Endodermal cell (in vitro differentiated cells): Measurements from ENCODE around the gene ADRM1. TPM values are rescaled to one million over a fixed set of nuclear protein-coding genes. Genes with fewer than 3 reads are reported as not detected.

Experiments
- DNase-seq: peaks from one replicate; pipeline ENCODE4 v3.0.0-alpha.2; 2017
- H3K27ac ChIP-seq: 2 replicates; pipeline ENCODE4 v1.5.1; 2013; ENCODE audit warnings: mild to moderate bottlenecking, low read depth, low read length, moderate library complexity
- H3K27me3 ChIP-seq: 2 replicates; pipeline ENCODE4 v1.6.1; 2013; ENCODE audit warnings: mild to moderate bottlenecking, low read length, moderate library complexity; ENCODE audit not compliant: insufficient read depth, control insufficient read depth, poor library complexity, severe bottlenecking
- H3K36me3 ChIP-seq: 2 replicates; pipeline ENCODE4 v1.7.0; 2013; ENCODE audit warnings: mild to moderate bottlenecking, low read length, moderate library complexity; ENCODE audit not compliant: control insufficient read depth, insufficient read depth
- H3K4me1 ChIP-seq: one replicate; pipeline ENCODE4 v1.7.0; 2013; ENCODE audit warnings: low read length; ENCODE audit not compliant: control insufficient read depth, insufficient read depth
- H3K4me3 ChIP-seq: 2 replicates; pipeline ENCODE4 v1.5.1; 2013; ENCODE audit warnings: mild to moderate bottlenecking, low read length, moderate library complexity
- H3K9ac ChIP-seq: 2 replicates; pipeline ENCODE4 v1.6.1; 2013; ENCODE audit warnings: mild to moderate bottlenecking, low read length, moderate library complexity; ENCODE audit not compliant: poor library complexity, severe bottlenecking; ENCODE audit errors: extremely low read depth
- H3K9me3 ChIP-seq: 2 replicates; pipeline ENCODE4 v1.6.1; 2013; ENCODE audit warnings: mild to moderate bottlenecking, low read length, moderate library complexity; ENCODE audit not compliant: control insufficient read depth
- H3K27ac Mint-ChIP-seq: 2 replicates; pipeline ENCODE4 v1.8.0; 2020; ENCODE audit warnings: mixed read lengths
- H3K27me3 Mint-ChIP-seq: 2 replicates; pipeline ENCODE4 v1.8.0; 2021; ENCODE audit warnings: mild to moderate bottlenecking, mixed read lengths; ENCODE audit not compliant: insufficient read depth
- H3K36me3 Mint-ChIP-seq: 2 replicates; pipeline ENCODE4 v1.8.0; 2020; ENCODE audit warnings: low read depth, mixed read lengths
- H3K4me1 Mint-ChIP-seq: 2 replicates; pipeline ENCODE4 v1.8.0; 2020; ENCODE audit warnings: mixed read lengths
- H3K4me3 Mint-ChIP-seq: 2 replicates; pipeline ENCODE4 v1.8.0; 2020; ENCODE audit warnings: mild to moderate bottlenecking, moderate library complexity, mixed read lengths
- H3K9me3 Mint-ChIP-seq: 2 replicates; pipeline ENCODE4 v1.8.0; 2020; ENCODE audit warnings: mild to moderate bottlenecking, mixed read lengths
- CTCF ChIP-seq: fragments of 200-600 bp; sonication (generic); conservative IDR thresholded peaks from 2 replicates; pipeline ENCODE4 v1.5.0; 2021; ENCODE audit warnings: antibody characterized with exemption, mild to moderate bottlenecking
- WGBS, 2 experiments: methylation state at CpG; one replicate each; pipeline versions ENCODE4 v1.1.5 to v1.1.7; 2013; ENCODE audit warnings: missing lambda C conversion rate in 2 of 2, mixed read lengths in 1 of 2; ENCODE audit not compliant: insufficient coverage in 1 of 2, insufficient read length in 1 of 2; 5-methylcytosine and 5-hydroxymethylcytosine counted together
- long read RNA-seq, 4 experiments: library from polyadenylated mRNA in 2 of 4; library from RNA in 1 of 4; library from capped mRNA in 1 of 4; stranded (forward) in 3 of 4; unstranded in 1 of 4; transcript quantifications; one replicate each; pipeline ENCODE4 v2.0.0, GENCODE V29; 2020 to 2021; ENCODE audit warnings: inconsistent platforms in 1 of 4
- polyA plus RNA-seq, 2 experiments: library from polyadenylated mRNA; stranded (reverse); fragments of 50-300 nt; gene quantifications; one replicate each; pipeline ENCODE4 v1.2.3, GENCODE V29; 2013
- total RNA-seq, 2 donors: library from RNA; stranded (reverse); fragmentation: NEBNext Ultra II Directional in 1 of 2; extraction: Animal tissue kit (Norgen Biotek cat#: 25700) in 1 of 2; gene quantifications; 2 replicates in 1 of 2; 3 replicates in 1 of 2; pipeline ENCODE4 v1.2.1, GENCODE V29; 2021

ADRM1 gene, protein sequence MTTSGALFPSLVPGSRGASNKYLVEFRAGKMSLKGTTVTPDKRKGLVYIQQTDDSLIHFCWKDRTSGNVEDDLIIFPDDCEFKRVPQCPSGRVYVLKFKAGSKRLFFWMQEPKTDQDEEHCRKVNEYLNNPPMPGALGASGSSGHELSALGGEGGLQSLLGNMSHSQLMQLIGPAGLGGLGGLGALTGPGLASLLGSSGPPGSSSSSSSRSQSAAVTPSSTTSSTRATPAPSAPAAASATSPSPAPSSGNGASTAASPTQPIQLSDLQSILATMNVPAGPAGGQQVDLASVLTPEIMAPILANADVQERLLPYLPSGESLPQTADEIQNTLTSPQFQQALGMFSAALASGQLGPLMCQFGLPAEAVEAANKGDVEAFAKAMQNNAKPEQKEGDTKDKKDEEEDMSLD
- total RNA-seq, result 100 to 1,000 TPM; 105 to 106 TPM
- polyA plus RNA-seq (2013, experiment 1 of 2), result 77.9 TPM
- polyA plus RNA-seq (2013, experiment 2 of 2), result 81.6 TPM
- long read RNA-seq, experiment 1, transcript ADRM1-205 (9 exons, 1,361 nt), result minor isoform, 5 of 73 reads
- long read RNA-seq, experiment 1, transcript ADRM1-201 (10 exons, 1,478 nt), result major isoform, 33 of 73 reads
- long read RNA-seq, experiment 1, partial matches to known transcripts, result 20 of 73 reads
- long read RNA-seq, experiment 1, other reads (novel, unspliced or antisense), result 15 of 73 reads
- long read RNA-seq, experiment 2, transcript ADRM1-205 (9 exons, 1,361 nt), result minor isoform, 11 of 316 reads
- long read RNA-seq, experiment 2, transcript ADRM1-201 (10 exons, 1,478 nt), result major isoform, 220 of 316 reads
- long read RNA-seq, experiment 2, partial matches to known transcripts, result 13 of 316 reads
- long read RNA-seq, experiment 2, other reads (novel, unspliced or antisense), result 72 of 316 reads
- long read RNA-seq, experiment 3, transcript ADRM1-201 (10 exons, 1,478 nt), result major isoform, 735 of 946 reads
- long read RNA-seq, experiment 3, transcript ADRM1-205 (9 exons, 1,361 nt), result minor isoform, 31 of 946 reads
- long read RNA-seq, experiment 3, partial matches to known transcripts, result 17 of 946 reads
- long read RNA-seq, experiment 3, other reads (novel, unspliced or antisense), result 163 of 946 reads
- long read RNA-seq, experiment 4, partial matches to known transcripts, result 1 of 4 reads
- long read RNA-seq, experiment 4, other reads (novel, unspliced or antisense), result 1 of 4 reads

DNA sequence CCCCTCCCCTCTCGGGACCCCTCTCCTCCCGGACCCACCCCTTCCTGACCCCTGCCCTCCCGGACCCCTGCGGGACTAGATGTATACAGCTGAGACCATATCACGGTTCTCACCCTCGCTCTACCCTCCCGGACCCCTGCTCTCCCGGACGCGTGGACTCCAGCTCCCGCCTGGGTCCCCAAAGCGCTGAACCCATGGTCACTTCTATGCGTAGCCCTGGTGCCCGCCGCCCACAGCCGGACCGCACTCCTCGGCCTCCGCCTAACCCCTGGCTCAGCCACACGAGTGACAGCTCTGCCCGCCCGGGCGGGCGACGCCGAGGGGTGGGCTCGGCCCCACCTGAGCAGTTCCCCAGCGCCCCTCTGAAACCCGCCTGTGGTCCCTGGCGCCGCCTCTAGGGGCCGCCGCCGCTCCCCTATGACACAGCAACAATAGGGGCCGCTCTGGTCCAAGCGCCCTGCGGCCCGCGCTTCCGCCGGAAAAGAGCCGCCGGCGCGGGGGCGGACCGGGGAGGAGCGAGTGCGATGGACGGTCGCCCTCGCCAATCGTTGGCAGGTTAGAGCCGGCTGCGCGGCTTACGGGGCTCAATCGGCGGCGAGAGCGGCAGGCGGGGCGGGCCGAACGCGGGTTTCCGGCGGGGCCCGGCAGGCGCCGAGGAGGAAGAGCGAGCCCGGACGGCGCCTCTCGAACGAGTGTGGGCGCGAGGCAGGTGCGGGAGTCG is at the start of gene ADRM1:
TSS of gene ADRM1 (plus strand) at position 657 of the 721 bp plus-strand sequence. CDS start 572 bp downstream, outside the sequence.
- peaks cover 13% of the 10 kb centered on the region for H3K4me1 ChIP-seq
- H3K27ac Mint-ChIP-seq, result peak within 1 kb of the TSS; percentile 94
- H3K27me3 Mint-ChIP-seq, result no peaks in the 10 kb centered on the region
- H3K36me3 Mint-ChIP-seq, result peaks cover 22% of the 10 kb centered on the region
- H3K27me3 ChIP-seq, result no peaks in the 10 kb centered on the region
- H3K4me3 Mint-ChIP-seq, result peak within 1 kb of the TSS; percentile 87
- peak; percentile 94 for TF ChIP-seq CTCF
- H3K36me3 ChIP-seq, result peaks cover 38% of the 10 kb centered on the region
- H3K4me1 Mint-ChIP-seq, result peaks cover 14% of the 10 kb centered on the region
- peaks cover 1% of the 10 kb centered on the region for H3K9me3 Mint-ChIP-seq
- 0 to 4% methylated on average over 22 to 81 of the region's 81 CpGs for WGBS, 2 experiments
- DNase-seq, result peak; percentile 99
- peak within 1 kb of the TSS; percentile 84 for H3K9ac ChIP-seq
- no peaks in the 10 kb centered on the region for H3K9me3 ChIP-seq
- peak within 1 kb of the TSS; percentile 96 for H3K27ac ChIP-seq
- peak within 1 kb of the TSS; percentile 98 for H3K4me3 ChIP-seq

DNA sequence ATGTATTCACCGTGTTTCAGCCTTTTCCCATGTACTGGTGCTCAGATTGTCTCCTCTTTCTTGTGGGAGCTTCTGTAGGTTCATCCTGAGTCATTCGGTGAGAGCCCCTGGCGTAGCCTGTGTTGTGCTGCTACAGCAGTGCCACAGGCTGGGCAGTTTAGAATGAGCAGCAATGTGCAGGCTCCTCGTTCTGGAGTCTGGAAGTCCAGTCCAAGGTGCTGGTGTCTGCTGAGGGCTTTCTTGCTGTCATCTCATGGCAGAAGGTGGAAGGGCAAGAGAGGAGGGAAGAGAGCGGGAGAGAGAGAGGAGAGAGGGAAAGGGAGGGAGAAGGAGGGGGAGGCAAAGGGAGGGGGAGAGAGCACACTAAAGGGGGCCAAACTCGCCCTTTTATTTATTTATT is 49.4 kb upstream of the ADRM1 start:
- no peaks in the 10 kb centered on the region for H3K27me3 ChIP-seq
- H3K27me3 Mint-ChIP-seq, result no peaks in the 10 kb centered on the region
- WGBS, 2 experiments, result 85 to 88% methylated on average over 4 to 5 of the region's 6 CpGs
- H3K4me3 Mint-ChIP-seq, result no peak overlapping the region
- no peak for DNase-seq
- no peaks in the 10 kb centered on the region for H3K4me1 Mint-ChIP-seq
- no peaks in the 10 kb centered on the region for H3K9me3 ChIP-seq
- no peak overlapping the region for H3K9ac ChIP-seq
- no peak for TF ChIP-seq CTCF
- H3K36me3 ChIP-seq, result peaks cover 18% of the 10 kb centered on the region
- peaks cover 25% of the 10 kb centered on the region for H3K36me3 Mint-ChIP-seq
- H3K27ac ChIP-seq, result no peak overlapping the region
- H3K4me1 ChIP-seq, result no peaks in the 10 kb centered on the region
- no peaks in the 10 kb centered on the region for H3K9me3 Mint-ChIP-seq
- no peak overlapping the region for H3K4me3 ChIP-seq
- H3K27ac Mint-ChIP-seq, result no peak overlapping the region
